ENCODE results near the gene LTO1. TPM values are rescaled to one million over a fixed set of nuclear protein-coding genes. Genes with fewer than 3 reads are reported as not detected.

The LTO1 gene
- total RNA-seq, result 10 to 100 TPM; 13.0 to 26.7 TPM

GRCh38 chr11:69674886-69675714, at the start of gene LTO1:
Gene LTO1, minus strand, starts transcription at chr11:69675353. Its CDS starts 114 bp downstream, at chr11:69675239.
- Histone ChIP-seq H3K4me3 (peak within 1 kb of the TSS; percentile 84 to 94), H3K36me3 (replicated peaks in 1 of 2; ENCODE audit: insufficient read depth in 1 of 2, low read depth in 2 of 2) (no peaks in the 10 kb centered on the region), H3K4me1 (peaks cover 25% of the 10 kb centered on the region), H3K27ac (peak within 1 kb of the TSS; percentile 47 to 82 (median 69)), H3K9me3 (no peaks in the 10 kb centered on the region), H3K27me3 (no peaks in the 10 kb centered on the region)
- intact Hi-C loops (cut with DNase I), result no loop called here
- ATAC-seq, result peak; percentile 99
- TF ChIP-seq POLR2A (IDR thresholded peaks at IDR 0.05) (peak; percentile 65 to 85 (median 83)), CTCF (IDR thresholded peaks at IDR 0.05) (no peak)
- 2 to 16% methylated on average over 17 to 72 of the region's 72 CpGs for WGBS, 2 donors
- peak; percentile 96 to 98 (median 97) for DNase-seq

- intact Hi-C loops (cut with DNase I), result no loop called here
- Histone ChIP-seq H3K36me3 (replicated peaks in 1 of 2; ENCODE audit: insufficient read depth in 1 of 2, low read depth in 2 of 2) (no peaks in the 10 kb centered on the region), H3K4me1 (no peaks in the 10 kb centered on the region), H3K4me3 (no peak overlapping the region), H3K27ac (no peak overlapping the region), H3K27me3 (peaks cover 0 to 3% of the 10 kb centered on the region in 2 donors), H3K9me3 (no peaks in the 10 kb centered on the region)
- peak; percentile 35 for ATAC-seq
- WGBS, 2 donors, result 11 to 12% methylated on average over 8 to 9 of the region's 9 CpGs
- TF ChIP-seq POLR2A (IDR thresholded peaks at IDR 0.05), result no peak
- peak in 6 of 7 experiments; percentile 13 to 36 (median 30) for TF ChIP-seq CTCF (IDR thresholded peaks at IDR 0.05)
- peak; percentile 21 to 49 (median 36) for DNase-seq
Measured at GRCh38 chr11:69721745-69722144, 46.6 kb upstream of the LTO1 start.

GRCh38 chr11:69721106-69721505, 46.0 kb upstream of the LTO1 start:
- intact Hi-C loops (cut with DNase I), result no loop called here
- Histone ChIP-seq H3K4me1 (no peaks in the 10 kb centered on the region), H3K27ac (no peak overlapping the region), H3K4me3 (no peak overlapping the region), H3K9me3 (no peaks in the 10 kb centered on the region), H3K27me3 (peaks cover 0 to 3% of the 10 kb centered on the region in 2 donors), H3K36me3 (replicated peaks in 1 of 2; ENCODE audit: insufficient read depth in 1 of 2, low read depth in 2 of 2) (no peaks in the 10 kb centered on the region)
- WGBS, 2 donors, result 52 to 53% methylated on average over 12 to 14 of the region's 14 CpGs
- TF ChIP-seq CTCF (IDR thresholded peaks at IDR 0.05) (no peak), POLR2A (IDR thresholded peaks at IDR 0.05) (no peak)
- DNase-seq (no peak), ATAC-seq (no peak)

- TF ChIP-seq POLR2A (IDR thresholded peaks at IDR 0.05) (no peak), CTCF (IDR thresholded peaks at IDR 0.05) (no peak)
- intact Hi-C loops (cut with DNase I), result no loop called here
- Histone ChIP-seq H3K4me3 (no peak overlapping the region), H3K36me3 (replicated peaks in 1 of 2; ENCODE audit: insufficient read depth in 1 of 2, low read depth in 2 of 2) (no peaks in the 10 kb centered on the region), H3K27ac (no peak overlapping the region), H3K27me3 (peaks cover 0 to 3% of the 10 kb centered on the region in 2 donors), H3K4me1 (no peaks in the 10 kb centered on the region), H3K9me3 (no peaks in the 10 kb centered on the region)
- WGBS, 2 donors, result 55 to 60% methylated on average over 1 to 8 of the region's 8 CpGs
- no peak for ATAC-seq
- DNase-seq, result no peak
Measured at GRCh38 chr11:69718912-69719311, 43.8 kb upstream of the LTO1 start.

All from body of pancreas (tissue), 4 donors.